Ammon's horn (tissue), 1 donor: Measurements from ENCODE around the gene LIFR.
A peak's percentile ranks its signal among the peaks of the same experiment; 100 is the strongest.

Experiments
- DNase-seq: peaks from one replicate; pipeline ENCODE4 v3.0.0-alpha.2; 2016; ENCODE audit warnings: low spot score

Gene LIFR

GRCh38 chr5:38442247-38442573, 114.2 kb downstream of the LIFR start:
- no peak for DNase-seq

GRCh38 chr5:38441453-38442246, 114.8 kb downstream of the LIFR start:
- DNase-seq = peak; percentile 96

GRCh38 chr5:38438757-38439156, 117.7 kb downstream of the LIFR start:
- DNase-seq = no peak

- no peak for DNase-seq
Measured at GRCh38 chr5:38434966-38435705, 121.3 kb downstream of the LIFR start.

GRCh38 chr5:38433160-38433861, 123.1 kb downstream of the LIFR start:
- peak; percentile 9 for DNase-seq

GRCh38 chr5:38431242-38431853, 125.1 kb downstream of the LIFR start:
- DNase-seq = no peak

GRCh38 chr5:38426986-38427950, 129.2 kb downstream of the LIFR start:
- no peak for DNase-seq

- DNase-seq = no peak
Measured at GRCh38 chr5:38426490-38426889, 130.0 kb downstream of the LIFR start.
